GM18868 (cell line): ENCODE data around the gene NPRL2.
A peak's percentile ranks its signal among the peaks of the same experiment; 100 is the strongest.

Experiments used
- ATAC-seq: cut with Tn5 transposase; IDR thresholded peaks from one replicate; pipeline ENCODE4 v1.9.1; 2021; ENCODE audit warnings: mild to moderate bottlenecking, moderate library complexity; ENCODE audit not compliant: unreplicated experiment

Gene NPRL2

GRCh38 chr3:50351323-50351697 lies 735 bp upstream of the NPRL2 start:
- ATAC-seq, result no peak

- no peak for ATAC-seq
Measured at GRCh38 chr3:50350213-50350526, 405 bp downstream of the NPRL2 start.

- no peak for ATAC-seq
Measured at GRCh38 chr3:50347187-50347813, 3.3 kb downstream of the NPRL2 start.

- ATAC-seq, result no peak
Measured at GRCh38 chr3:50345586-50346234, 4.9 kb downstream of the NPRL2 start, which contains the start of gene ZMYND10. ZMYND10 (minus strand) TSS chr3:50345732; CDS start chr3:50345579, 153 bp downstream.

GRCh38 chr3:50345008-50345407 lies 5.6 kb downstream of the NPRL2 start:
- no peak for ATAC-seq

- no peak for ATAC-seq
Measured at GRCh38 chr3:50342813-50343633, 7.6 kb downstream of the NPRL2 start.

GRCh38 chr3:50341996-50342650 lies 8.5 kb downstream of the NPRL2 start:
- no peak for ATAC-seq

- ATAC-seq, result no peak
Measured at GRCh38 chr3:50341537-50341936, 9.0 kb downstream of the NPRL2 start.

GRCh38 chr3:50340448-50341329 lies 9.9 kb downstream of the NPRL2 start, which contains the start of gene RASSF1:
RASSF1 (minus strand) TSS chr3:50340836; CDS start chr3:50340805, 31 bp downstream.
- peak; percentile 23 for ATAC-seq

- ATAC-seq, result no peak
Measured at GRCh38 chr3:50340147-50340447, 10.5 kb downstream of the NPRL2 start.

GRCh38 chr3:50339485-50340146 lies 11.0 kb downstream of the NPRL2 start:
- ATAC-seq, result no peak

- no peak for ATAC-seq
Measured at GRCh38 chr3:50338965-50339364, 11.6 kb downstream of the NPRL2 start.

- ATAC-seq, result peak; percentile 76
Measured at GRCh38 chr3:50337175-50337861, 13.3 kb downstream of the NPRL2 start.

- ATAC-seq, result peak; percentile 30
Measured at GRCh38 chr3:50336452-50337174, 14.0 kb downstream of the NPRL2 start.

- no peak for ATAC-seq
Measured at GRCh38 chr3:50334339-50335075, 16.1 kb downstream of the NPRL2 start.

- ATAC-seq, result no peak
Measured at GRCh38 chr3:50333744-50334328, 16.7 kb downstream of the NPRL2 start.

- no peak for ATAC-seq
Measured at GRCh38 chr3:50331364-50331907, 19.1 kb downstream of the NPRL2 start.
